HG02798 (cell line): ENCODE measurements around the gene GORAB.

ENCODE experiments used
- ATAC-seq: cut with Tn5 transposase; IDR thresholded peaks from one replicate; pipeline ENCODE4 v1.9.1; 2021; ENCODE audit warnings: mild to moderate bottlenecking; ENCODE audit not compliant: unreplicated experiment, poor library complexity

GORAB gene

GRCh38 chr1:170531758-170532657, at the start of gene GORAB:
GORAB (plus strand) TSS chr1:170532166; CDS start chr1:170532224, 58 bp downstream.
- peak; percentile 99 for ATAC-seq

GRCh38 chr1:170483051-170483450, 48.9 kb upstream of the GORAB start:
- ATAC-seq = no peak

- no peak for ATAC-seq
These were observed 44.5 kb upstream of the GORAB start for GRCh38 chr1:170487503-170487902.

GRCh38 chr1:170491291-170491690, 40.7 kb upstream of the GORAB start:
- no peak for ATAC-seq

GRCh38 chr1:170494369-170494768, 37.6 kb upstream of the GORAB start:
- no peak for ATAC-seq

GRCh38 chr1:170495006-170495405, 37.0 kb upstream of the GORAB start:
- no peak for ATAC-seq

GRCh38 chr1:170498876-170499275, 33.1 kb upstream of the GORAB start:
- no peak for ATAC-seq

- ATAC-seq = no peak
These were observed 28.3 kb upstream of the GORAB start for GRCh38 chr1:170503665-170504064.

- no peak for ATAC-seq
These were observed 21.8 kb upstream of the GORAB start for GRCh38 chr1:170510163-170510562.

GRCh38 chr1:170511038-170511437, 20.9 kb upstream of the GORAB start:
- no peak for ATAC-seq

GRCh38 chr1:170513138-170513537, 18.8 kb upstream of the GORAB start:
- ATAC-seq = no peak

GRCh38 chr1:170518185-170518834, 13.7 kb upstream of the GORAB start:
- ATAC-seq = no peak

- ATAC-seq = no peak
These were observed 13.0 kb upstream of the GORAB start for GRCh38 chr1:170518965-170519364.

GRCh38 chr1:170520601-170521000, 11.4 kb upstream of the GORAB start:
- no peak for ATAC-seq

- no peak for ATAC-seq
These were observed 10.1 kb upstream of the GORAB start for GRCh38 chr1:170521818-170522217.

GRCh38 chr1:170530972-170531757, 801 bp upstream of the GORAB start:
- ATAC-seq = no peak

- no peak for ATAC-seq
These were observed 1.3 kb downstream of the GORAB start for GRCh38 chr1:170533298-170533697.

GRCh38 chr1:170534626-170535147, 2.7 kb downstream of the GORAB start:
- no peak for ATAC-seq

GRCh38 chr1:170535418-170535817, 3.5 kb downstream of the GORAB start:
- ATAC-seq = no peak

- no peak for ATAC-seq
These were observed 5.1 kb downstream of the GORAB start for GRCh38 chr1:170536924-170537551.
